K562 (cell line): ENCODE results near the gene NKD1. TPM values are rescaled to one million over a fixed set of nuclear protein-coding genes. Genes with fewer than 3 reads are reported as not detected.

Experiments used
- ATAC-seq: fragments of 200-7000 bp; cut with Tn5 transposase; 3 replicates; pipeline ENCODE4 v1.9.1; 2020; ENCODE audit warnings: moderate library complexity
- BruUV-seq: library from RNA; stranded (reverse); fragments of 400-500 nt; replicated peaks from 2 replicates; lab custom pipeline; 2021; lab: Mats Ljungman, UMichigan
- CTCF ChIA-PET: fragments of 300-600 bp; formaldehyde crosslinking; extraction: SDS; loops from one replicate; lab custom pipeline; 2021; ENCODE audit warnings: low intra/inter-chr PET ratio; lab: Yijun Ruan, JAX
- POLR2A ChIA-PET: fragments of 300-600, 350-650 bp; sonication (Branson Sonifier 250); formaldehyde crosslinking; extraction: SDS; loops from one replicate; lab custom pipeline; 2021; ENCODE audit warnings: antibody characterized with exemption, inconsistent platforms; lab: Yijun Ruan, JAX
- DNase-seq, 4 experiments: peaks; one replicate each; pipeline versions ENCODE4 v3.0.0 to v3.0.0-alpha.2; 2011 to 2018; ENCODE audit warnings: low spot score in 3 of 4, mixed read lengths in 3 of 4; ENCODE audit errors: extremely low read depth in 1 of 4
- FAIRE-seq: peaks from 2 replicates; lab custom pipeline; 2011; peaks lifted over from hg19 to GRCh38; lab: Jason Lieb, UNC
- H2AFZ ChIP-seq: 2 replicates; pipeline ENCODE4 v1.6.0; 2011; ENCODE audit warnings: low read depth, low read length, control low read depth, inconsistent platforms
- H3K27ac ChIP-seq: fragments of 200-600 bp; 3 replicates; pipeline ENCODE4 v1.8.0; 2011; ENCODE audit warnings: low read depth, mild to moderate bottlenecking, control low read depth, inconsistent platforms, low read length, moderate library complexity, mixed read lengths; ENCODE audit errors: extremely low read depth
- H3K27me3 ChIP-seq, 2 experiments: fragments of 300-600 bp in 1 of 2; 2 replicates in 1 of 2; 3 replicates in 1 of 2; pipeline versions ENCODE4 v1.6.0 to v1.8.0; 2011; ENCODE audit warnings: inconsistent platforms in 2 of 2, low read length in 2 of 2, mild to moderate bottlenecking in 1 of 2, mixed read lengths in 1 of 2, moderate library complexity in 1 of 2; ENCODE audit not compliant: control insufficient read depth in 2 of 2, insufficient read depth in 2 of 2
- H3K36me3 ChIP-seq: fragments of 300-600 bp; 3 replicates; pipeline ENCODE4 v1.8.0; 2011; ENCODE audit warnings: mild to moderate bottlenecking, low read length, inconsistent platforms; ENCODE audit not compliant: control insufficient read depth, insufficient read depth
- H3K4me1 ChIP-seq, 2 experiments: fragments of 200-600 bp in 1 of 2; replicated peaks in 1 of 2; 2 replicates in 1 of 2; 3 replicates in 1 of 2; pipeline versions ENCODE4 v1.5.1 to v1.8.0; 2011; ENCODE audit warnings: inconsistent platforms in 2 of 2, low read length in 2 of 2, mild to moderate bottlenecking in 1 of 2, mixed read lengths in 1 of 2, moderate library complexity in 1 of 2; ENCODE audit not compliant: control insufficient read depth in 2 of 2, insufficient read depth in 2 of 2
- H3K4me2 ChIP-seq: 2 replicates; pipeline ENCODE4 v1.6.1; 2011; ENCODE audit warnings: low read length, control low read depth, inconsistent platforms, mixed read lengths; ENCODE audit not compliant: insufficient read depth
- H3K4me3 ChIP-seq: fragments of 200-600 bp; sonication (generic), shearing (Covaris generic); 2 replicates; pipeline ENCODE4 v1.5.1; 2016; ENCODE audit warnings: control low read depth, inconsistent platforms
- H3K79me2 ChIP-seq: fragments of 200-600 bp; 3 replicates; pipeline ENCODE4 v1.8.0; 2011; ENCODE audit warnings: low read length, inconsistent platforms; ENCODE audit not compliant: control insufficient read depth, insufficient read depth
- H3K9ac ChIP-seq, 2 experiments: 2 replicates each; pipeline versions ENCODE4 v1.6.0 to v1.6.1; 2011; ENCODE audit warnings: low read depth in 2 of 2, low read length in 2 of 2, control low read depth in 1 of 2, inconsistent platforms in 1 of 2, mild to moderate bottlenecking in 1 of 2, mixed read lengths in 1 of 2; ENCODE audit not compliant: insufficient read depth in 1 of 2
- H3K9me1 ChIP-seq: one replicate; pipeline ENCODE4 v1.6.0; 2011; ENCODE audit warnings: inconsistent platforms, mild to moderate bottlenecking, low read length, moderate library complexity; ENCODE audit not compliant: control insufficient read depth, insufficient read depth
- H3K9me3 ChIP-seq: replicated peaks from 2 replicates; pipeline ENCODE4 v1.5.1; 2011; ENCODE audit warnings: low read depth, low read length, inconsistent platforms; ENCODE audit not compliant: control insufficient read depth, insufficient read depth
- H4K20me1 ChIP-seq: replicated peaks from 2 replicates; pipeline ENCODE4 v1.6.1; 2011; ENCODE audit warnings: low read length, inconsistent platforms, mixed read lengths; ENCODE audit not compliant: control insufficient read depth, insufficient read depth
- NONO ChIP-seq, 2 experiments: fragments of 200-400 bp in 1 of 2; fragments of 450-650 bp in 1 of 2; formaldehyde crosslinking in 1 of 2; IDR thresholded peaks; 2 replicates each; pipeline ENCODE4 v1.6.1; 2017; ENCODE audit warnings: low read depth in 2 of 2, mild to moderate bottlenecking in 2 of 2, moderate library complexity in 2 of 2, low read length in 1 of 2
- TGIF2 ChIP-seq: sonication (generic); formaldehyde crosslinking; IDR thresholded peaks from 2 replicates; pipeline ENCODE4 v1.8.1; 2022; ENCODE audit warnings: mild to moderate bottlenecking, missing genetic modification reagents, moderate library complexity
- THRAP3 ChIP-seq: fragments of 450-650 bp; IDR thresholded peaks from 2 replicates; pipeline ENCODE4 v1.6.1; 2016; ENCODE audit warnings: mild to moderate bottlenecking, inconsistent platforms, borderline replicate concordance
- whole genome bisulfite sequencing: fragments of 100-300 bp; shearing (Covaris generic); methylation state at CpG from one replicate; pipeline ENCODE4 v1.1.6; 2016; ENCODE audit warnings: low coverage, mixed read lengths; ENCODE audit not compliant: insufficient coverage; ENCODE audit errors: missing lambda C conversion rate; 5-methylcytosine and 5-hydroxymethylcytosine counted together
- in situ Hi-C: fragments of 300-500 bp; cut with MboI; formaldehyde crosslinking; loops from 4 replicates; pipeline ENCODE4 v1.15.0; 2018; ENCODE audit warnings: inconsistent platforms, mixed read lengths
- intact Hi-C: fragments of 100-400 bp; cut with micrococcal nuclease; formaldehyde crosslinking; loops from 2 replicates; pipeline ENCODE4 v1.14.2; 2022
- polyA plus RNA-seq, 8 experiments: library from polyadenylated mRNA; depleted of rRNA in 4 of 8; stranded (reverse) in 5 of 8; unstranded in 3 of 8; fragments of >200 nt; fragmentation: Nextera tagmentation in 2 of 8; fragmentation: Illumina TruSeq in 1 of 8; extraction: Ambion mirVana in 2 of 8; extraction: Trizol in 1 of 8; gene quantifications; 2 replicates each; pipeline versions ENCODE4 v1.2.1 to v1.2.3, GENCODE V29; 2011 to 2014; ENCODE audit warnings: inconsistent platforms in 1 of 8, missing spikeins in 1 of 8
- total RNA-seq, 7 experiments: library from RNA; depleted of rRNA in 6 of 7; stranded (reverse); fragments of >200 nt in 6 of 7; fragmentation: Illumina TruSeq in 2 of 7; extraction: Trizol in 2 of 7; gene quantifications; 2 replicates each; pipeline versions ENCODE4 v1.2.1 to v1.2.3, GENCODE V29; 2011 to 2021; ENCODE audit warnings: low replicate concordance in 1 of 7
- TF ChIP-seq, protein P1 (sequence below), 2 experiments: fragments of 450-650 bp; conservative IDR thresholded peaks; 2 replicates each; pipeline ENCODE4 v1.6.1; 2017; ENCODE audit warnings: mild to moderate bottlenecking in 2 of 2, moderate library complexity in 2 of 2
- TF ChIP-seq, protein P2 (sequence below): fragments of 450-650 bp; IDR thresholded peaks from 2 replicates; pipeline ENCODE4 v1.6.1; 2017; ENCODE audit warnings: antibody characterized with exemption, mild to moderate bottlenecking

The NKD1 gene
- total and polyA plus RNA-seq, 9 of the 15 experiments (the other 6 are each of a cell fraction or from before 2014, with no cell fraction given): under 0.01 to 0.24 (median 0.04) TPM; not detected in 2

DNA sequence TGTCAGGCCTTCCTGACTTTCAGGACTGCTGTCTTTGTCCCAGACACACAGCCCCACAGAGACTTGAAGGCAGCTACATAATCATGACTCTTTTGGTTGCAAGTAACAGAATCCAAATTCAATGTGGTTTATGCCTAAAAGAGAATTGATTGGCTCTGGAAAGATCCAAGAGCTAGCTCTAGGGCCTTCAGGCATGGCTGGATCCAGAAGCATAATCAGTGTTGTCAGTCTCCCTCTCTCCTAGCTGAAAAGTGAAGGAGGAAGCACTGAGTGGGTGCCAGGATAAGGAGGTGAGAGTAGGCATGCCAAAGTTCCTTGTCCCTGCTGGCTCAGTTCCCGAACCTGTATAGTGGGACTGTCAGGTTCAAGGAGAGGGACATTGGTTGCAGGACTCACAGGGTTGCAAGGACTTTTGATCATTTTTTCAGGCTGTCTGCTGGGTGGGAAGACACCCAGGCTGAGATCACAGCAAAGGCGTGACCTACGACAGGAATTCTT, 107.4 kb downstream of the NKD1 start:
- H3K9me1 ChIP-seq: no peaks in the 10 kb centered on the region
- no TSS peak for BruUV-seq
- TF ChIP-seq NONO (IDR thresholded peaks at IDR 0.05; ENCODE audit: low read depth in 2 of 2, low read length in 1 of 2): no peak
- TF ChIP-seq, protein P1, sequence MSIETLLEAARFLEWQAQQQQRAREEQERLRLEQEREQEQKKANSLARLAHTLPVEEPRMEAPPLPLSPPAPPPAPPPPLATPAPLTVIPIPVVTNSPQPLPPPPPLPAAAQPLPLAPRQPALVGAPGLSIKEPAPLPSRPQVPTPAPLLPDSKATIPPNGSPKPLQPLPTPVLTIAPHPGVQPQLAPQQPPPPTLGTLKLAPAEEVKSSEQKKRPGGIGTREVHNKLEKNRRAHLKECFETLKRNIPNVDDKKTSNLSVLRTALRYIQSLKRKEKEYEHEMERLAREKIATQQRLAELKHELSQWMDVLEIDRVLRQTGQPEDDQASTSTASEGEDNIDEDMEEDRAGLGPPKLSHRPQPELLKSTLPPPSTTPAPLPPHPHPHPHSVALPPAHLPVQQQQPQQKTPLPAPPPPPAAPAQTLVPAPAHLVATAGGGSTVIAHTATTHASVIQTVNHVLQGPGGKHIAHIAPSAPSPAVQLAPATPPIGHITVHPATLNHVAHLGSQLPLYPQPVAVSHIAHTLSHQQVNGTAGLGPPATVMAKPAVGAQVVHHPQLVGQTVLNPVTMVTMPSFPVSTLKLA (conservative IDR thresholded peaks at IDR 0.05): no peak
- TF ChIP-seq THRAP3: no peak
- no peak for TF ChIP-seq TGIF2 (CRISPR knock-in tag)
- TF ChIP-seq, protein P2, sequence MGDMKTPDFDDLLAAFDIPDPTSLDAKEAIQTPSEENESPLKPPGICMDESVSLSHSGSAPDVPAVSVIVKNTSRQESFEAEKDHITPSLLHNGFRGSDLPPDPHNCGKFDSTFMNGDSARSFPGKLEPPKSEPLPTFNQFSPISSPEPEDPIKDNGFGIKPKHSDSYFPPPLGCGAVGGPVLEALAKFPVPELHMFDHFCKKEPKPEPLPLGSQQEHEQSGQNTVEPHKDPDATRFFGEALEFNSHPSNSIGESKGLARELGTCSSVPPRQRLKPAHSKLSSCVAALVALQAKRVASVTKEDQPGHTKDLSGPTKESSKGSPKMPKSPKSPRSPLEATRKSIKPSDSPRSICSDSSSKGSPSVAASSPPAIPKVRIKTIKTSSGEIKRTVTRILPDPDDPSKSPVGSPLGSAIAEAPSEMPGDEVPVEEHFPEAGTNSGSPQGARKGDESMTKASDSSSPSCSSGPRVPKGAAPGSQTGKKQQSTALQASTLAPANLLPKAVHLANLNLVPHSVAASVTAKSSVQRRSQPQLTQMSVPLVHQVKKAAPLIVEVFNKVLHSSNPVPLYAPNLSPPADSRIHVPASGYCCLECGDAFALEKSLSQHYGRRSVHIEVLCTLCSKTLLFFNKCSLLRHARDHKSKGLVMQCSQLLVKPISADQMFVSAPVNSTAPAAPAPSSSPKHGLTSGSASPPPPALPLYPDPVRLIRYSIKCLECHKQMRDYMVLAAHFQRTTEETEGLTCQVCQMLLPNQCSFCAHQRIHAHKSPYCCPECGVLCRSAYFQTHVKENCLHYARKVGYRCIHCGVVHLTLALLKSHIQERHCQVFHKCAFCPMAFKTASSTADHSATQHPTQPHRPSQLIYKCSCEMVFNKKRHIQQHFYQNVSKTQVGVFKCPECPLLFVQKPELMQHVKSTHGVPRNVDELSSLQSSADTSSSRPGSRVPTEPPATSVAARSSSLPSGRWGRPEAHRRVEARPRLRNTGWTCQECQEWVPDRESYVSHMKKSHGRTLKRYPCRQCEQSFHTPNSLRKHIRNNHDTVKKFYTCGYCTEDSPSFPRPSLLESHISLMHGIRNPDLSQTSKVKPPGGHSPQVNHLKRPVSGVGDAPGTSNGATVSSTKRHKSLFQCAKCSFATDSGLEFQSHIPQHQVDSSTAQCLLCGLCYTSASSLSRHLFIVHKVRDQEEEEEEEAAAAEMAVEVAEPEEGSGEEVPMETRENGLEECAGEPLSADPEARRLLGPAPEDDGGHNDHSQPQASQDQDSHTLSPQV: no peak
- CTCF ChIA-PET: no interaction called here
- no peak overlapping the region for H2AFZ ChIP-seq
- no peaks in the 10 kb centered on the region for H3K36me3 ChIP-seq
- H3K27me3 ChIP-seq: peaks cover 0 to 12% of the 10 kb centered on the region in 2 experiments; a peak in 1 of 5 replicates
- POLR2A ChIA-PET: interaction anchor here (0.5 to 0.8 kb wide), 2 partner anchors 20 to 25 kb away, joined by 3 read pairs; no protein-coding TSS in a partner anchor
- DNase-seq (no peak), ATAC-seq (no peak), FAIRE-seq (no peak)
- H3K79me2 ChIP-seq: no peaks in the 10 kb centered on the region
- H3K4me1 ChIP-seq: no peaks in the 10 kb centered on the region; a peak in 1 of 5 replicates
- H3K9me3 ChIP-seq: peaks cover 3% of the 10 kb centered on the region; the same call in 1 of the 2 replicates
- no peak overlapping the region for H3K9ac ChIP-seq
- H4K20me1 ChIP-seq: 0 out of 2 replicates have a peak, but pooled peaks cover 3% of the 10 kb centered on the region
- H3K4me2 ChIP-seq: no peak overlapping the region
- WGBS: 3% methylated on average over 3 of the region's 3 CpGs
- no peak overlapping the region for H3K4me3 ChIP-seq
- intact Hi-C loops (no loop called here), in situ Hi-C loops (no loop called here)
- no peak overlapping the region for H3K27ac ChIP-seq
